ENCODE measurements around the gene ATP11A.

ATP11A gene

DNA sequence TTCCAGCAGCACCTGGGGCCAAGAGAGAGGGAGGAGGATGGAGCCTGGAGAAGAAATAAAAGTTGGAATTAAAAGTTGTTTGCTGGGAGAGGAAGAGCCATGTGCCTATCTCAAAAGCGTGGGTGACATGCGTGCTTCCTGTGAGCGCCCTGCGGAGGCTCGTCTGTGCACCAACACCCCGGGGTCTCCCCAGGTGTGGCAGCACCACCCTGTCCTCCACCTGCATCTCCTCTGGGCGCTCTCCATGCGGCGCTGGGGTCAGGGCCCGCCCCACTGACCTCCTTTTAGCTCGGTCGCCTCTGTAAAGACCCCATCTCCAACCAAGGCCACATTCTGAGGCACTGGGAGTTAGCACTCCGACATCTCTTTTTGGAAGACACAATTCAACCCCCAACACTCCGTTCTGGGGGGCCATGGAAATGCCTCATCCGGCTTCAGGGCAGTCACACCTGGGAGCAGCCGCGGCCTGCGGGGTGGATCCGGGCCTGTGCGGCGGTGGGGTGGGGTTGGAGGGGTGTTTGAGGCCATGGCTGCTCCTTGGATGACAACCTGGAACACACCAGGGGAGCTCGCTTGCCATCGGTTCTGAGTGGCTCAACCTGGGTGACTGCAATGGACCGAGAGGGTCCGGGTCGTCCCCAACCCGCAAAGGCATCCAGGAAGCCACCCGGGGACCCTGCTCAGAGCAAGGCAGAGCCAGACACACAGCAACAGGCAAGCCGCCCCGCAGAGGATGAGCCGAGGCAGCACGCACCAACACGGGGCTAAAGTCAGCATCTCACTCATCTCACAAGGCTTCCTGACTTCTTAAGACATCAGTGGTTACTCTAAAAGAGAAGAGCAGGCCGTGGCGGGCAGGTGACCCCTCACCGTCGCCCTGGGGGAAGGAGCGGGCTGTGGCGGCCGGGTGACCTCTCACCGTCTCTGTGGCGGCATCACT, 199.8 kb downstream of the ATP11A start:
- TF ChIP-seq ZNF274 (IDR thresholded peaks at IDR 0.05; ENCODE audit: low read depth, low read length) (no peak), SUZ12 (IDR thresholded peaks at IDR 0.05; ENCODE audit: extremely low read depth, insufficient read depth, insufficient read length) (no peak), YY1 (IDR thresholded peaks at IDR 0.05; ENCODE audit: insufficient read depth, insufficient read length) (no peak)
- H3K27me3 ChIP-seq (ENCODE audit: insufficient read depth, insufficient read length) = peaks cover 39% of the 10 kb centered on the region
- peaks cover 18% of the 10 kb centered on the region for H3K4me1 ChIP-seq (ENCODE audit: insufficient read depth, insufficient read length)
- H3K9ac ChIP-seq (ENCODE audit: insufficient read length, low read depth) = no peak overlapping the region
- no peak for DNase-seq (ENCODE audit: low read depth, low spot score)
- peaks cover 7% of the 10 kb centered on the region for H3K36me3 ChIP-seq (ENCODE audit: insufficient read depth, insufficient read length, low read length)
- no peak overlapping the region for H3K4me3 ChIP-seq (ENCODE audit: insufficient read length, low read depth)
- no peaks in the 10 kb centered on the region for H3K9me3 ChIP-seq (ENCODE audit: insufficient read depth, low read length)

DNA sequence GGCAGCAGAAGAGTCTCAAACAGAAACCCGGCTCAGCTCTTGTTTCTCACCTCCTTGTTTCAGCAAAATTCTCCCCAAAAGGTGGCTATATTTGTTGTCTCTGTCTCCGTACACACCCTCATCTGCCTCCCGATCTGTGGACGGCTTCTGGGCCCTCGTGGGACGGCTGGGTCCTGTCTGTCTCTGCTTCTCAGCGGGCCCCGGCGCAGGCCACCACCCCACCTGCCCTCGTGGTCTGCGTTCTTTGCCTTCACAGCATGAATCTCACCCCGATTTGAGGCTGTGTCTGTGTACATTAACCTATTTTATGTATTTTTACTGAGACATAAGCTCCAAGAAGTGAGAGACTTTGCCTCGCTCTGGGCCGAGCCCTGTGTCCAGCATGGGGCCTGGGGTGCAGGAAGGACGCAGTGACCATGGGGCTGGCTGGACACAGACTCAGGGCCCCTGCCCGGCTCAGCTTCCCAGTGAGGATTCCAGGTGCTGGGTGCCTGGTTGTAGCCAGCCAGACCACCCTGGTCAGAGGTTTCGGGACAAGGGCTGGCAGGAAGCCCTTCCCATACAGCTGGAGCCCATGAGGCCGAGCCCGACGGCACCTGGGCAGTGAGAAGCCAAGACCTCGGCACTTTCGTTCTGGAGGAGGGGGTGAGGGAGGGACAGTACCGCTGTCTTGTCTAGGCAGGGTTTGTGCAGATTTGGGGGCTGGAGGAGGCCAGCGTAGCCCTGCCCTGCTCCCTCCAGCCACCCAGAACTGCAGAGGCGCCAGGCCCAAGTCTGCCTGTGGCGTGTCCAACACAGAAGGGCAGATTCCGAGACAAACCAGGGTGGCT, 200.7 kb downstream of the ATP11A start:
- H3K4me3 ChIP-seq (ENCODE audit: insufficient read length, low read depth) = no peak overlapping the region
- no peaks in the 10 kb centered on the region for H3K9me3 ChIP-seq (ENCODE audit: insufficient read depth, low read length)
- TF ChIP-seq YY1 (IDR thresholded peaks at IDR 0.05; ENCODE audit: insufficient read depth, insufficient read length) (no peak), ZNF274 (IDR thresholded peaks at IDR 0.05; ENCODE audit: low read depth, low read length) (no peak), SUZ12 (IDR thresholded peaks at IDR 0.05; ENCODE audit: extremely low read depth, insufficient read depth, insufficient read length) (no peak)
- no peak overlapping the region for H3K9ac ChIP-seq (ENCODE audit: insufficient read length, low read depth)
- peaks cover 16% of the 10 kb centered on the region for H3K4me1 ChIP-seq (ENCODE audit: insufficient read depth, insufficient read length)
- DNase-seq (ENCODE audit: low read depth, low spot score) = no peak
- H3K36me3 ChIP-seq (ENCODE audit: insufficient read depth, insufficient read length, low read length) = no peaks in the 10 kb centered on the region
- peaks cover 48% of the 10 kb centered on the region for H3K27me3 ChIP-seq (ENCODE audit: insufficient read depth, insufficient read length)

DNA sequence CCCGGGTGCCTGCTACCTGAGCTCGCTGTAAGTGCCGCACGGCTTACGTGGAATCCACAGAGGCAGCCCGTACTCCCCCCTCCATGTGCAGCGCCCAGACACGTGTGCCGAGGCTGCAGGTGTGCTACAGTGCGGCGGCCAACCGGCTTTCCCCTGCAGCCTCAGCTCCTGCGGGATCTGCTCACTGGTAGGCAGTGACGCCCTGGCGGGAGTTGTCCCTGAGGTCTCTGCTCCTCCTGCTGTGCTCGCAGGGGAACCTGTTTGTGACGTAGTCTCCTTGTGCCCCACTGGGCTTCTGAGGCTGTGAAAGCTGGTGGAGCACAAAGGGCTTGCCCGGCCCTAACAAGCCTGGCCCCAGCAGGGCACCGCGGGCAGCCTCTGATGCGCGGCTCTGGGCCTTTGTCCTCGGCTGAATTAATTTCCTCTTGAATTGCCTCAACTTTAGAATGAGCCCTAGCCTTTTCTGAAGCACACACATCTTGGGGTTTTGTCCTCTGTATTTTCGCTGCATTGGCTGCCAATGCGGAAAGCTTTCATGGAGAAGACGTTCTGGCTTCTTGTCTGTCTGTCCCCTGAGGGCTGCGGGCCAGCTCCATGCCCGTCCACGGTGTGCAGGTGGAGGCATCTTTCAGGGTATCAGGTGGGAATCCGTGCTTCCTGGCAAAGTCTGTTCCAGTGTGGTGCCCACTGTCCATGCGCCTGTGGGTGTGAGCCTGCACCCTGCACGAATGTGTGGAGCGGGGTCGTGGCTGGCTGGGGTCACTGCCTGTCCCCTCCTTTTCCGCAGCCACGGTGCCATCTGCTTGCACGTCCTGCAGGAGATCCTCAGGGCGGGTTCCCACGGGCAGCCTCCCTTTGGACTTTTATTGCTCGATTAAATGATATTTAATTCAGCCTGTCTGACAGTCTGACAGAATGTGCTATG, 201.9 kb downstream of the ATP11A start:
- no peak for TF ChIP-seq YY1 (IDR thresholded peaks at IDR 0.05; ENCODE audit: insufficient read depth, insufficient read length)
- no peak for TF ChIP-seq SUZ12 (IDR thresholded peaks at IDR 0.05; ENCODE audit: extremely low read depth, insufficient read depth, insufficient read length)
- TF ChIP-seq ZNF274 (IDR thresholded peaks at IDR 0.05; ENCODE audit: low read depth, low read length) = no peak
- H3K9me3 ChIP-seq (ENCODE audit: insufficient read depth, low read length) = no peaks in the 10 kb centered on the region
- H3K4me1 ChIP-seq (ENCODE audit: insufficient read depth, insufficient read length) = peaks cover 17% of the 10 kb centered on the region
- H3K36me3 ChIP-seq (ENCODE audit: insufficient read depth, insufficient read length, low read length) = no peaks in the 10 kb centered on the region
- peaks cover 49% of the 10 kb centered on the region for H3K27me3 ChIP-seq (ENCODE audit: insufficient read depth, insufficient read length)
- H3K9ac ChIP-seq (ENCODE audit: insufficient read length, low read depth) = no peak overlapping the region
- no peak overlapping the region for H3K4me3 ChIP-seq (ENCODE audit: insufficient read length, low read depth)
- no peak for DNase-seq (ENCODE audit: low read depth, low spot score)

DNA sequence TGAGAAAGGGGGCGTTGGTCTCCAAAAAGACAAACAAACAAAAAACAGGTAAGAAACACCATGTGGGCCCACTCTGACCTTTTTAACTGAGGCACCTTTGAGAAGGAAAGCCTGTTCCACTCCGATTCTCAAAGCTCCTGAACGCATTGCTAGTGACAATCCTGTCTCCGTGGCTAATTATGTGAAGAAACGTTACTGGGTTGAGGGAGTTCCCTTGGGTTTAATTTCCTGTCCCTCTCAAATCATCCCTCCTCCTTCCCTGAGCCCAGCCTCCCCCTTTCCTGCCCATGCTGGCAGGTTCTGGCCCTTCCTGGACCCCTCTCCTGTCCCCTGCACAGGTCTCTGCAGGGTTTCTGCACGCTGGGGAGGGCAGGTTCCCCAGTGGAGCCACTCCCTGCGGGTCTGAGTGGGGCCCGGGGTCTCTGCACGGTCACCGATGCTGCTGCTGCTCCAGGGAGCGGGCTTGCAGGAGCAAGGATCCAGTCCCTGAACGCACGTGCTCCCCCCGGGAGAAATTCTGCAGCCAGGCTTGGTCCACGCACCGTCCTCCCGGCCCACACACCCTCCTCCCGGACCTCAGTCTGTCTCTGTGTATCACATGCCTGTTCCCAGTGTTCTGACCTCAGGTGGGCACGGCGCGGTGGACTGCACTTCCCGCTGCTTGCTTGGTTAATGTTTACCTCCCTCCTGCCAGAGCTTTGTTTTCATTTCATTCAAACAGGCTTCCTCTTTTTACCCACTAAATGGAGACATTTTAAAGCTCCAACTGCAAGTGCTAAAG, 202.8 kb downstream of the ATP11A start:
- H3K4me1 ChIP-seq (ENCODE audit: insufficient read depth, insufficient read length) = peaks cover 17% of the 10 kb centered on the region
- TF ChIP-seq YY1 (IDR thresholded peaks at IDR 0.05; ENCODE audit: insufficient read depth, insufficient read length) (no peak), SUZ12 (IDR thresholded peaks at IDR 0.05; ENCODE audit: extremely low read depth, insufficient read depth, insufficient read length) (no peak), ZNF274 (IDR thresholded peaks at IDR 0.05; ENCODE audit: low read depth, low read length) (no peak)
- H3K4me3 ChIP-seq (ENCODE audit: insufficient read length, low read depth) = no peak overlapping the region
- H3K9ac ChIP-seq (ENCODE audit: insufficient read length, low read depth) = peak overlapping the region; percentile 61
- peaks cover 49% of the 10 kb centered on the region for H3K27me3 ChIP-seq (ENCODE audit: insufficient read depth, insufficient read length)
- H3K36me3 ChIP-seq (ENCODE audit: insufficient read depth, insufficient read length, low read length) = no peaks in the 10 kb centered on the region
- DNase-seq (ENCODE audit: low read depth, low spot score) = no peak
- no peaks in the 10 kb centered on the region for H3K9me3 ChIP-seq (ENCODE audit: insufficient read depth, low read length)

DNA sequence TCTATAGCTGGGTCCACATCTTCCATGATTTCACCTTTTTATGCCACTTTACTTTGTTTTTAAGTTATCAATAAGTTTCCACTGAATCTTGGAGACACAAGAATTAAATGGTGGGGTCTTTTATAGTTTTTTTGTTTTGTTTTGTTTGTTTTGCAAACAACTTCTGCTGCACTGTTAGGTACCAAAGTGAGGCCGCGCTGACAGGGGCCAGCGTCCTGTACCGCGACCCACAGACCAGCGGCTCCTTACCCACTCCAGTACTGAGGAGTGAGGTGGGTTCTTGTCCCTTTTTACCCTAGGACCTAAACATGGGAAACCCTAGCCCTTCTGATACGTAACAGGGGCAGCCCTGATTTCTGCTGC, 203.3 kb downstream of the ATP11A start:
- Histone ChIP-seq H3K36me3 (ENCODE audit: insufficient read depth, insufficient read length, low read length) (no peaks in the 10 kb centered on the region), H3K4me1 (ENCODE audit: insufficient read depth, insufficient read length) (peaks cover 17% of the 10 kb centered on the region), H3K9ac (ENCODE audit: insufficient read length, low read depth) (peak overlapping the region; percentile 56), H3K4me3 (ENCODE audit: insufficient read length, low read depth) (peak overlapping the region; percentile 5), H3K9me3 (ENCODE audit: insufficient read depth, low read length) (no peaks in the 10 kb centered on the region), H3K27me3 (ENCODE audit: insufficient read depth, insufficient read length) (peaks cover 49% of the 10 kb centered on the region)
- DNase-seq (ENCODE audit: low read depth, low spot score) = no peak
- no peak for TF ChIP-seq SUZ12 (IDR thresholded peaks at IDR 0.05; ENCODE audit: extremely low read depth, insufficient read depth, insufficient read length)

Measured in NT2/D1 (cell line).